Skeletal muscle cell (primary cell): ENCODE results near the gene FAIM.
"Not testable (repeated sequence)": the region's sequence is repeated elsewhere in the genome, so short reads cannot be mapped to it uniquely, and the experiment has no call there.

Experiments
- DNase-seq: peaks from one replicate; pipeline ENCODE4 v3.0.0-alpha.2; 2010; ENCODE audit warnings: low read depth
- H3K4me3 ChIP-seq: 2 replicates; pipeline ENCODE4 v1.5.1; 2011; ENCODE audit warnings: low read depth, mild to moderate bottlenecking, control low read depth, low read length, moderate library complexity

The FAIM gene, protein sequence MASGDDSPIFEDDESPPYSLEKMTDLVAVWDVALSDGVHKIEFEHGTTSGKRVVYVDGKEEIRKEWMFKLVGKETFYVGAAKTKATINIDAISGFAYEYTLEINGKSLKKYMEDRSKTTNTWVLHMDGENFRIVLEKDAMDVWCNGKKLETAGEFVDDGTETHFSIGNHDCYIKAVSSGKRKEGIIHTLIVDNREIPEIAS

DNA sequence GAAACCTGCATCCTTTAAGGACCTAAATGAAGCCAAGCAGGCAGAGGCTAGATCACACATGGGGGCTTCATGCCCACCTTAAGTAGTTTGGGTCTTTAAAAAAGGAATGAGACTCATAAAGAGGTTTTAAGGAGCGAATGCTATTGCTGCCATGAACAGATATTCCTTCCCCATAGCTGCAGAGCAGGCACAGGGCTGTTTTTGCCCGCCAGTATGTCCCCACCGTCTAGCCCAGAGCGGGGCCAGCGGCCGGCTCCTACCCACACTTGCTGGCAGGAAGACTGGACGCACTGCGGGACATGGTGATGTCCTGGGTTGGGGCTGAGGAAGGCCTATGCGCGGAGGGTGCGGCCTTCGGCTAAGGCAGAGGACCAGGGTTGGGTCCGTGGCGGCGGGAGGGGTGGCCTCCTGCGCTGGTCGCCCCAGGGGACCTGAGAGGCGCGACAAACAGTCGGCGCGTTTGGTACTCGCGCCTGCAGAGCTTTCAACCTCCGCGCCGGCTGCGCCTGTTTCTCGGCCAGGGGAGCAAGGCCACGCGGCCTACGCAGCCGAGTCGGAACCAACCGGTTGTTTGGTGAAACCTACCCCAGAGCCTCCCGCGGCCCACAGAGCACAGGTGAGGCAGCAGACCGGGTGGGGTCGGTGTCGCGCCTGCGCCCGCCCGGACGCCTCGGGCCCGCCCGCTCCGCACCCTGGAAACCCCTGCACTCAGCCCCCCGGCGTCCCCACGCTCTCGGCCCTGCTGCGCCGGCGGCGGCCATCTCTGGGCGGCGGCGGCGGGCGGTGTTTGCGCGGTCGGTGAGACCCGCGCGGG, at the start of gene FAIM:
FAIM (plus strand) TSS at position 450 of the 814 bp plus-strand sequence. CDS start 10,956 bp downstream, outside the sequence.
- DNase-seq: no peak
- peak within 1 kb of the TSS; percentile 56 for H3K4me3 ChIP-seq

DNA sequence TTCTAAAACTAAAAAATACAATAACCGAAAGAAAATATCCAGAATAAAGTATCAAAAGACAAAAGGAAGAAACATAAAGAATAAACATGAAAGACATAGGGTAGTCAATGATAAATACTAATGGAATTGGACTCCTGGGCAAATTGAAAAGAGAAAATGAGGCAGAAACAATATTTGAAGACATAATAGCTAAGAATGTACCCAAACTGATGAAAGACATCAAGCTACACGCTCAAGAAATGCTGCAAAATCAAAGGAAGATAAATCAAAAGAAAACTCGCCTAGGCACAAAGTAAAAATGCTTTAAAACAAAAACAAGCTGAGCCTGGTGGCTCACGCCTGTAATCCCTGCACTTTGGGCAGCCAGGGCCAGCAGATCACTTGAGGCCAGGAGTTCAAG, 49.4 kb upstream of the FAIM start:
- no peak overlapping the region for H3K4me3 ChIP-seq
- DNase-seq: no peak

DNA sequence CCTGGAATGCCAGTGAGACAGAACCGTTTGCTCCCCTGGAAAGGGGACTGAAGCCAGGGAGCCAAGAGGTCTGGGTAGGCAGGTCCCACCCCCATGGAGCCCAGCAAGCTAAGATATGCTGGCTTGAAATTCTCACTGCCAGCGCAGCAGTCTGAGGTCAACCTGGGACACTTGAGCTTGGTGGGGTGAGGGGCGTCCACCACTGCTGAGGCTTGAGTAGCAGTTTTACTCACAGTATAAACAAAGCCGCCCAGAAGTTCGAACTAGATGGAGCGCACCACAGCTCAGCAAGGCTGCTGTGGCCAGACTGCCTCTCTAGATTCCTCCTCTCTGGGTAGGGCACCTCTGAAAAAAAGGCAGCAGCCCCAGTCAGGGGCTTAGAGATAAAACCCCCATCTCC, 48.1 kb upstream of the FAIM start:
- DNase-seq: no peak
- no peak overlapping the region for H3K4me3 ChIP-seq

DNA sequence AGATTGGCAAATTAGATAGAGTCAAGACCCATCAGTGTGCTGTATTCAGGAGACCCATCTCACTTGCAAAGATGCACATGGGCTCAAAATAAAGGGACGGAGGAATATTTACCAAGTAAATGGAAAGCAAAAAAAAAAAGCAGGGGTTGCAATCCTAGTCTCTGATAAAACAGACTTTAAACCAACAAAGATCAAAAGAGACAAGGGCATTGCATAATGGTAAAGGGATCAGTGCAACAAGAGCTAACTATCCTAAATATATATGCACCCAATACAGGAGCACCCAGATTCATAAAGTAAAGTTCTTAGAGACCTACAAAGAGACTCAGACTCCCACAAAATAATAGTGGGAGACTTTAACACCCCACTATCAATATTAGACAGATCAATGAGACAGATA, 45.7 kb upstream of the FAIM start:
- DNase-seq, H3K4me3 ChIP-seq: not testable (repeated sequence)

DNA sequence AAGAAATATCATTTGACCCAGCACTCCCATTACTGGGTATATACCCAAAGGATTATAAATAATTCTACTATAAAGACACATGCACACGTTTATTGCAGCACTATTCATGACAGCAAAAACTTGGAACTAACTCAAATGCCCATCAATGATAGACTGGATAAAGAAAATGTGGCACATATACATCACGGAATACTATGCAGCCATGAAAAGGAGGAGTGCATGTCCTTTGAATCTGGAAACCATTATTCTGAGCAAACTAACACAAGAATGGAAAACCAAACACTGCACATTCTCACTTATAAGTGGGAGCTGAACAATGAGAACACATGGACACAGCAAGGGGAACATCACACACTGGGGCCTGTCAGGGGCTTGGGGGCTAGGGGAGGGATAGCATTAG, 42.3 kb upstream of the FAIM start:
- H3K4me3 ChIP-seq, DNase-seq: not testable (repeated sequence)

DNA sequence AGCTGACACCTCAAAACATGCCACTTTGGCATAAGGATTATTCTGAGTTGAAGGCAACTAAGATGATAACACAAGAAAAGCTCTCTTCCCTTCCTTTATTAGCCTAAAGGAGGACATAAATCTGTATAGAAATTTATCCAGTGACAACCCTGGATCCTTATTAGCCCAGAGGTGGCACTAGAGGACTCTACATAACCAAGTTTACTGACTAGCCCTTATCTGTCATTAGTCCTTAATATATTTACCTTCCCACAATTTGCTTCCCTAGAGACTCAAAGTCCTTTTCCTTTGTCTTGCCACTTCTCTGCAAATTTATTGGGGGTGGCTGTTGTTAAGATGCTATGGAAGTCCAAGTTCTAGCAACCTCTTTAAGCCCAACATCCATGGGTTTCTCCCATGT, 41.2 kb upstream of the FAIM start:
- no peak for DNase-seq
- H3K4me3 ChIP-seq: no peak overlapping the region

DNA sequence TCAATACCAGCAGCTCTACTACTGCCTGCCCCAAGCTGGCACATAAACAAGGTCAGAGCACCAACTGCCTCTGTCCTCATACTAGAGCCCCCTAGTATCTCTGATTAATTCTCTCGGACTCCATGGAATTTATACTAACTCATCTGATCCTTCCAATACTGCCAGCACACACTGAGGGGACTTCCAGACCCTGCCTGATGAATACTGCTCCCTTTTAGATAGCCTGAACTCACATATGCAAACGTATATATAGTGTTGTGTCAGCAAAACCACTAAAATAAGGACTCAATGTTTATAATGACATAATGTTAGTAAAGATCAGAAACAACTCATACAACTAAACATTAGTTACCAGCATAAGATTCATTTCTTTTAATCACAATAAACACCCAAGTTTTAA, 39.5 kb upstream of the FAIM start:
- H3K4me3 ChIP-seq: no peak overlapping the region
- DNase-seq: no peak

DNA sequence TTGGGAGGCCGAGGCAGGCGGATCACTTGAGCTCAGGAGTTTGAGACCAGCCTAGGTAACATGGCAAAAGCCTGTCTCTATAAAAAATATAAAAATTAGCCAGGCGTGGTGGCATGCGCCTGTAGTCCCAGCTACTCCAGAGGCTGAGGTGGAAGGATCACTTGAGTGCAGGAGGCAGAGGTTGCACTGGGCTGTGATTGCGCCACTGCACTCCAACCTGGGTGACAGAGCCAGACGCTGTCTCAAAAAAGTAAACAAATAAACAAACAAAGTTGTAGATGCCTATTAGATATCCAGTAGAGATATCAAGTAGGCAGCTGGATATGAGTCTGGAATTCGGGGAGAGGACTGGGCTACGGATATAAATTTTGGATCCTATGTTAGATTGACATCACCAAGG, 38.9 kb upstream of the FAIM start:
- not testable (repeated sequence) for DNase-seq

DNA sequence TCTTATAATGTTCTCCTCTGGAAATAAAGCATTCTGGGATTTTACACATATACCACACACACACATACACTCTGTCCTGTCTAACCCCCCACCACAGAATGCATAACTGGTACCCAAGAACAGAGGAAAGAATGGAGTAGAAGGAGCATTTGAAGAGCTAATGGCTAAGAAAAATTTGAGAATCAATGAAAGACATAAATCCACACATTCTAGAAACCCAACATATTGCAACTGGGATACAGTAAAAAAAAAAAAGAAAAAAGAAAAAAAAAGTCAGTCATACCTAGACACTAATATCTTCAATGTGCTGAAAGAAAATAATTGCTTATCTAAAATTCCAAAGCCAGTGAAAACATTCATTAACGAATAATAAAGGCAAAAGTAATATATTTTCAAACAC, 35.4 kb upstream of the FAIM start:
- no peak overlapping the region for H3K4me3 ChIP-seq
- DNase-seq: no peak

More for the DNA sequence above, 38.9 kb upstream of the FAIM start:
- H3K4me3 ChIP-seq: not testable (repeated sequence)

DNA sequence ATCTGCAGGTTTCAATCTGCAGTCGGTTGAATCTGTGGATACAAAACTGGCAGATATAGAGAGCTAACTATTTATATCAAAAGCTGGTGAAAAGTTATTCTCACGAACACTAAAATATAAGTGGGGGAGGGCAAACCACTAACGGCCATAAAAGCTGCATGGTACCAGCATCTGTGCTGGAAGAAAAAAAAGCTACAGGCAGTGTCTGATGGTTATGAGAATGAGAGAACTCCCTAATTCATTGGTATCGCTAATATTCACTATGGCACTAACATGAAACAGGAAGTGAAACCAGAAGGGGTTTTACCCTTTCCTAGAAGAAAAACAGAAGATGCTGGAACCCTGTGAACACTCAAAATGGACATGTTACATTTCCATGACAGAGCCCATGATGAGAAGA, 30.4 kb upstream of the FAIM start:
- no peak for DNase-seq
- H3K4me3 ChIP-seq: no peak overlapping the region

DNA sequence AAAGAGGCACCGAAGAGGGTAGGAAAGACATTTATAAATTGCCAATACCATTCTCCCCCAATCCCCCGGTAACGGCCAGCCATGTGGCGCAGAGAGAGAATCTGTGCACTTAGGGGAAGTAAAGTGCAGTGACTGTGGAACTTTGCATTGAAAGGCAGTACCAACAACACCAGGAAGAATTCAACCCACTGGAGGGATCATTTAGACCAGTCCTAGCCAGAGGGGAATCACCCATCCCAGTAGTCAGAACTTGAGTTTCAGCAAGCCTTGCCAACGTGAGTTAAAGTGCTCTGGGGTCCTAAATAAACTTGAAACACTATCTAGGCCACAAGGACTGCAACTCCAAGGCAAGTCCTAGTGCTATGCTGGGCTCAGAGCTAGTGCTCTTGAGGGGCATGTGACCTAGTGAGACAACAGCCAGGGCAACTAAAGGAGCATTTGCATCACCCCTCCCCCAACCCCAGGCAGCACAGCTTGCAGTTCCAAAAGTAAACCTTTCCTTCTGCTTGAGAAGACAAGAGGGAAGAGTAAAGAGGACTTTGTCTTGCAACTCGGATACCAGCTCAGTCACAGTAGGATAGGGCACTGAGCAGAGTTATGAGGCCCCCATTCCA, 29.5 kb upstream of the FAIM start:
- DNase-seq: no peak
- H3K4me3 ChIP-seq: no peak overlapping the region

DNA sequence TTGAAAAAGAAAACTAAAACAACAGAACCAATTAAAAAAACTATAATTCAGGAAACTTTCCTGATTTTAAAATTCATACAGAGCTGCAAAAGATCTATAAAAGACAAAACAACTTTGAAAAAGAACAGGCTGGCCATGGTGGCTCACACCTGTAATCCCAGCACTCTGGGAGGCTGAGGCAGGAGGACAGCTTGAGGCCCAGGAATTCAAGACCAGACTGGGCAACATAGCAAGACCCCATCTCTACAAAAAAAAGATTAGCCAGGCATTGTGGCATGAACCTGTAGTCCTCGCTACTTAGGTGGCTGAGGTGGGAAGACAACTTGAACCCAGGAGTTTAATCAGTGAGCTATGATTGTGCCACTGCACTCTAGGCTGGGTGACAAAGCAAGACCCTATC, 21.2 kb upstream of the FAIM start:
- no peak for DNase-seq

DNA sequence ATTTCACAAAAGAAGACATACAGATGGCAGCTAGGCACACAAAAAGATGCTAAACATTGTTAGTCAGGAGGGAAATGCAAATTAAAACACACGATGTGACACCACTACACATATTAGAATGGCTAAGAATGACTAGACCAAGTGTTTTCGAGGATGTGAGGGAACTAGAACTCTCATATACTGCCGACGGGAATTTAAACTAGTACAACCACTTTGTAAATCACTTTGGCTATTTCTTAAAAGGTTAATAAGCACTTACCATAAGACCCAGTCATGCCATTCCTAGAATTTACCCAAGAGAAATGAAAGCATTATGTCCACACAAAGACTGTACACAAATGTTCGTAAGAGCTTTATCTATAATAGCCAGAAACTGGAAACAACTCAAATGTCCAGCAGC, 20.1 kb upstream of the FAIM start:
- DNase-seq: no peak
- no peak overlapping the region for H3K4me3 ChIP-seq

More for the DNA sequence above, 21.2 kb upstream of the FAIM start:
- H3K4me3 ChIP-seq: no peak overlapping the region

DNA sequence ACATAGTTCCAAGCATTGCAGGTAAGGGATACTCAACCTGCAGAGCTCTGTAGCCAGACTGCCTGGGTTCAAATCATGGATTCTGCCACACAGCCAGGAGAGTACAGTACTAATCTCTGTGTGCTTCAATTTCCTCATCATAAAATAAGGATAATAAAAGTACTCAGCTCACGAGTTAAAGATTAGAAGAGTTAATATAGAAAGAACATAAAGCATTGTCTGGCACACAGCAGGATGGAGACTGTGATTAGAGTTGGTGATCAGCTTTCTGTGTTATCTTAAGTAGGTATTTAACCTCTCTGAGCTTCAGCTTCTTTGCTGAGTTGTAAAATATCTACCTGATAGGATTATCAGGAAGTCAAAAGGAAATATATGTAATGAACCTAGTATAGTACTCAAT, 17.2 kb upstream of the FAIM start:
- DNase-seq: no peak
- H3K4me3 ChIP-seq: no peak overlapping the region

DNA sequence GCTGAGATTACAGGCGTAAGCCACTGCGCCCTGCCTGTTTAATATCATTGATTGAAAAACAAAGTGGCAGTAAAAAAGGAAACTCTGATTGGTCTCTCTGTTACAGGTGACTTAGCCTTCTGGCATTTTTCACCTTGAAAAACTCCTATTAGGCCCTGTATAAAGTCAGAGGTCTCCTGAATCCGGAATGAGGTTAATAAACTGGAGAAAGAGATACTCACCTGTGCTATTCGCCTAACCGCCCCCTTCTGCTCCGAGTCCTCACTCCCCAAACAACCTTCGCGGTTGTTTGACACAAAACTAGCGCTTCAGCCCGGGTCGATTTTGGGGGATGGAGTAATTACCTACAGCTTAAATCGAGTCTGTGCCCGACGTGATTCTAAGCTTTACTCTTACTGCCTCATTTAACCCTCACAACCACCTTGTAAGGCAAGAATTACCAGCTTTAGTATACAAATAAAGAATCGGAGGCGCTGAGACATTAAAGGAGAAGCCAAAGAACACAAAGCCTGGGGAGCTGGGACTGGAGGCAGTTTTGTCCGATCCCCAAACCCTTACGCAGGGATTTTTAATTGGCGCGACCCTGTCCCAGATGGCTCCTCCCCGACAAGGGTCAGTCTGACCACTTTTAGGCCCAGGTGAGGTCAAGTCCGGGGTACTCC, 15.0 kb upstream of the FAIM start:
- H3K4me3 ChIP-seq: peak overlapping the region; percentile 74
- DNase-seq: no peak

DNA sequence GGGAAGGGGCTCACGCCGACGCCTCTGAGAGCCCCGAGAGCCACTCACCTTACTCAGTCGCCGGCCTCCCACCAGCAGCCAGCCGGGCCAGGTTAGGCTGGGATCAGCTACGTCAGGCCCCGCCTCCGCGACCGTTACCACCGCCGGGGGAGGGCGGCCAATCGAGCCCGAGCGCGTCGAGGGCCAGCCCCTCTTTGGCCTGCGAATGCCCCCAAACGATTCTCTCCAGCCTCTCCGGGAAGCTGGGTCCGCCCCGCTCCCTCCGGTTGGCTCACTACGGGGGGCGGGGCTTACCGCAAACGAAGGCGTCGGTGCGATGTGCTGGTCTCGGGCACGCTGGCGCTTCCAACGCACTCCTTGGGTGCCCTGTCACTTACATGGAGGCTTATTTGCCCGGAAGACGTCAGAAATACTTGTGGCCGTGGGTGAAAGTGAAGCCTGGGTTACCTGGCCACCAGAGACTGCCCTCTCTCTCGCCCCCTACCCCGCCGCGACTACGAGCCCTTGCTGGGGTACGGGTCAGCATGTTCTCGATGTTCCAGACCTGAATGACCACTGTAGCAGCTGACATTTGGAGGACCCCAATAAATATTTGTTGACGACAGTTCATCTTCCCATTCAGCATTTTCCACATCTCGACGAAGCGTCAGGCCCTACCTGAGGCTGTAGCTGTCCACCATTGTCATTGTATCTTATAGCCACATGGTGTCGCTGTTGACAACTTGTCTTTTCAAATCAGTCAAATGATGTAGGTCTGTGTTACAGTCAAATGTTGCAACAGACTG, 14.2 kb upstream of the FAIM start, which contains the start of gene CEP70:
CEP70 (minus strand) TSS at position 111 of the 785 bp plus-strand sequence. CDS start 21,333 bp downstream, outside the sequence.
- DNase-seq: peak; percentile 77
- H3K4me3 ChIP-seq: peak within 1 kb of the TSS; percentile 74

DNA sequence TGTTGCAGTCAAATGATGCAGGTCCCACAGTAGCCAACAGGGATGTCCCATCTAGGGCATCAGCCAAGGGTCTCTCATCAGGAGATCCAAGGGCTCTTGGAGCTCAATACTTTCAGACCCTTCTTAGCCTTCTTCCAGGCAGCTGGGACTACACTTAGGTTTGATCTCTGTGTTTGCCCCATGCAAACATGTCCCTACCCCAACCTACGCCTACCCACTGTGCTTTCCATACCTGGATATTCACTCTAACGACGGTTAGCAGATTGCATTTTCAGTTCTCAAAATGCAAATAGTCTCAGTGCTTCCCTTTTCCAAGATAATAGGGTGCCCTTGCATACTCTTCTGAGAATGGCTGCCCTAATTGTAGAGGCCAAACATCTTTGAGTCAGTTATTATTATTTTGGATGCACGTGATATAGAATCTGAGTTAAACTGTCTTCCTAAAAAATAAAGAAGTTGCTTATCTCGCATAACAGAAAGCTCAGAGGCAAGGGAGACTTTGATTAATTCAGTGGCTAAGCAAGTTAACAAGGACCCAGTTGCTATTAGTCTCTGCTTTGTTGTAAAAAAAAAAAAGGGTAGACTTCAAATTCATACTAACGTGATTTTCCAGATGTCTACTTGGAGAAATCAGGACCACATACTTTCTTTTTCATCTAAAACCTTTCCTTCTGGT, 13.5 kb upstream of the FAIM start:
- DNase-seq: no peak
- peak overlapping the region; percentile 74 for H3K4me3 ChIP-seq

DNA sequence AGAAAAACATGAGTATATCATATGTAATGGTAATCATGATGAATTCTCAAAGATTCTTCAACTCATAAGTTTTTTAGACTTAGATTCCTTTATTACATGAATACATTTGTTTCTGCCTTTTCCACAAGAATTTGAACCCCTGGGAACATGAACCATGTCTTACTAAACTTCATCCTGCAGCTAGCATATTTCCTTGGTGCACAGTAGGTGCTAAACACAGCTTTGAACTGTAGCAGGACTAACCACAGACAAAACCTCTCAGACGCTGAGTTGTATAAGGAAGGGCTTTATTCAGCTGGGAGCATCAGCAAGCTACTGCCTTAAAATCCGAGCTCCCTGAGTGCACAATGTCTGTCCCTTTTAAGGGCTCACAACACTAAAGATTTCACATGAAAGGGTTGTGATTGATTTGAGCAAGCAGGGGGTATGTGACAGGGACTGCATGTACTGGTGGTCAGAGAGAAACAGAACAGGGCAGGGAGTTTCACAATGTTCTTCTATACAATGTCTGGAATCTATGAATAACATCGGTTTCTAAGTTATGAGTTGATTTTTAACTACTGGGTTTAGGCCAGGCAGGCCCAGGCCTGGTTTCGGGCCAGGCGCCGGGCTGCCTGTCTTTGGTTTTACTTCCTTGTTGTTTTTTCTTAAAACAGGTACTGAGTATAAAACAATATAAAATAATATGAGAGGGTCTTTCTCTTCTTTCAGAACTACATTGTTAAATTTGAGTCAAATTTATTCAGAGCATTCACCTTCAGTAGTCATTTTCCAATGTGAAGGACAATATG, 11.2 kb upstream of the FAIM start:
- not testable (repeated sequence) for H3K4me3 ChIP-seq, DNase-seq
